GM19328 (cell line): ENCODE data around the gene DHRSX.
"Not testable (repeated sequence)": the region's sequence is repeated elsewhere in the genome, so short reads cannot be mapped to it uniquely, and the experiment has no call there.

Experiments used
- ATAC-seq: cut with Tn5 transposase; IDR thresholded peaks from one replicate; pipeline ENCODE4 v1.9.1; 2021; ENCODE audit warnings: mild to moderate bottlenecking, moderate library complexity; ENCODE audit not compliant: unreplicated experiment

DHRSX gene

GRCh38 chrX:2371026-2371711, 129.6 kb downstream of the DHRSX start:
- no peak for ATAC-seq

DNA sequence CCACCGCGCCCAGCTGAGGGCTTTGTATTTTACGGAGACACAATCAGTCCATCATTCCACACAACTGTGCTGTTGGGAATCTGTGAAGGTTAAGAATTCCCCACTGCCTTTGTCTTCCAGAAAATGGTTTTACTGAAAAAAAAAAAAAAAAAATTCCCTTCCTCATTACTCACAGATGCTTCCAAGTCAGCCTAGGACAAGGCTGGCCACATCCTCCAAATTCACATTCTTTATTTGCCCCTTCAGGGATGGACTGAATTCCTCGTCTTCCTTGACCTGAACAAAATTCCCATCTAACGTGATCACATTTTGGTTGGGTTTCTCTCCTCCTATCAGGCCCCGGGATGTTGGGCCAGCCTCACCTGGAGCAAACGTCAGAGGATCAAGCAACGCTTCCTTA, 130.3 kb downstream of the DHRSX start:
- no peak for ATAC-seq

DNA sequence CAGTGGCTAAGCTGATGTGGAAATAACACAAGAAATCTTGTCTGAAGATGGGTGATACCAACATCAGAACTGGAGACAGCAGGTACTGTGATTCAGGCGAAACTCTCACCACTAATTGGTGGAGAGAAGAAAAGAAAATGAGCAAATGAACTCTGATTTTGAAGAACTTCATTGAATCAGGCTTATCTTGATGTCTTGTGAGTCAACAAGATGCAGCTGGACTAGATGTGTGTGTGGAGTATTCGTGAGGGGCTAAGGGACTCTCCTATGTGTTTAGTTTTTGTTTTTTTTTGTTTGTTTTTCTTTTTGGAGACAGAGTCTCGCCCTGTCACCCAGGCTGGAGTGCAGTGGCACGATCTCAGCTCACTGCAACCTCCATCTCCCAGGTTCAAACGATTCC, 131.6 kb downstream of the DHRSX start:
- ATAC-seq = no peak

GRCh38 chrX:2360731-2361130, 140.0 kb downstream of the DHRSX start:
- no peak for ATAC-seq

DNA sequence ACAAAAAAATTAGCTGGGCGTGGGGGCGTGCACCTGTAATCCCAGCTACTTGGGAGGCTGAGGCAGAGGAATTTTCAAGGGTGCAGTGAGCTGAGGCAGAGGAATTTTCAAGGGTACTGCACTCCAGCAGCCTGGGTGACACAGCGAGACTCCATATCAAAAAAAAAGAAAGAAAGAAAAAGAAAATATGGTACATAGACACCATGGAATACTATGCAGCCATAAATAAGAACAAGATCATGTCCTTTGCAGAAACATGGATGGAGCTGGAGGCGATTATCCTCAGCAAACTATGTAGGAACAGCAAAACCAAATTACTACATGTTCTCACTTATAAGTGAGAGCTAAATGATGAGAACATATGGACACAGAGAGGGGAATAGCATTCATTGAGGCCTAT, 141.3 kb downstream of the DHRSX start:
- ATAC-seq = not testable (repeated sequence)

- no peak for ATAC-seq
Observed at GRCh38 chrX:2351999-2352995, 148.5 kb downstream of the DHRSX start.

DNA sequence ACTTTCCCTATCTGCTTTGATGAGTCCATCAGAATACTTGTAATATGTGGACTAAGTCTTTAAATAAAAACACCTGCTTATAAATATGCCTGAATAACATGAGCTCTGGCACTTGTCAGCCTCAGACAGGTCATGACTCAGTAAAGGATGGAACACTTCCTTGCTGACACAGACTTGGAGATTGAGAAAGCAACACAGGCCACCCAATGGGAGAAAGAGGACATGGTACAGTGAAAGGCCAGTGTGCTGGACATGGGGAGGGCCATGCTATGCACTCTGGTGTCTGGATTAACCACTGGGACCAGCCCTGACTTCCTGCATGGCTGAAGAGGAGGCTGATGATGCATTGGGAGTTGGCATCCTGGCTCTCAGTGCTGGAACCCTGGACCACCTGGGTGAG, 149.5 kb downstream of the DHRSX start:
- ATAC-seq = no peak

GRCh38 chrX:2350703-2351102, 150.1 kb downstream of the DHRSX start:
- not testable (repeated sequence) for ATAC-seq

DNA sequence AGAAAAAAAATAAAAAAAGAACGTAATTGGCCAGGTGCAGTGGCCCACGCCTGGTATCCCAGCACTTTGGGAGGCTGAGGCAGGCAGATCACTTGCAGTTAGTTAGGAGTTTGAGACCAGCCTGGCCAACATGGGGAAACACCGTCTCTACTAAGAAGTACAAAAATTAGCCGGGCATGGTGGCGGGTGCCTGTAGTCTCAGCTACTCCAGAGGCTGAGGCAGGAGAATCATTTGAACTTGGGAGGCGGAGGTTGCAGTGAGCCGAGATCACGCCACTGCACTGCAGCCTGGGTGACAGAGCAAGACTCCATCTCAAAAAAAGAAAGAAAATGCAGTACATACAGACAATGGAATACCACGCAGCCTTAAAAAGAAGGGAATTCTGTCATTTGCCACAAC, 150.7 kb downstream of the DHRSX start:
- not testable (repeated sequence) for ATAC-seq

- no peak for ATAC-seq
Observed at GRCh38 chrX:2348211-2348610, 152.6 kb downstream of the DHRSX start.

DNA sequence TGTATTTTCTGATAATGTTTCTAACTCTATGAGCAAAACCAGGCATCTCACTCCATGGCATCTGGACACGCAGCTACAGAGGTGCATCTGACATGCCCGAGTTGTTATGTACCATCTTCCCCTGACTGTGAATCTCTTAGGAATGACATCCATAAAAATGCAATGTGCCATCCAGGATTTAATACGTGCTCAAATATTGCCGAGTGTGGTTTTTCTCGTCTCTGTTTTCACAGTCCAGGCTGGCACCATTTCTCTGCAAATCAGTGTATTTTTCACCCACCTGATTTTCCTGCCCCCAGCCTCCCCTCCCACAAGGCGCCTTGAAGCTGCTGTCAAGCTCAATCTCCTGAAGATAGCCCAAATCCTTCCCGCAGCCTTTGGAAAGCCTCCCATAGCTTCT, 154.6 kb downstream of the DHRSX start:
- no peak for ATAC-seq

GRCh38 chrX:2345562-2345961, 155.2 kb downstream of the DHRSX start:
- ATAC-seq = no peak

GRCh38 chrX:2343413-2343812, 157.4 kb downstream of the DHRSX start:
- no peak for ATAC-seq

DNA sequence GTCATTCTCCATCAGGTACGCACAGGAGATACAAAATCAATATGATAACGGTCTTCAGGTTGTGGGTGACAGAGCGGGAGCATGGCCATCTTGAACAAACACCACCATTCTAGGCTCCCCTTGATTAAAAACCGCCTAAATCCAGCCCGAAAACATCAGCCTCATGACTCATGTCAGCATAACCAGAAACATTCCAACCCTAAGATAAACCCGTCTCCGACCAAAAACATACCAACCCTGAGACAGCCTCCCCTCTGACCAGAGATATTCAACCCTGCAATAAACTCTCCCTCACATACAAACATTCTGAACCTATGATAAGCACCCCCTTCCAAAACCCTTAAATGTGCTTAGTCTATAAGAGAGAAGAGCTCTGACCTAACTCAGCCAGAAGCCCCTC, 157.9 kb downstream of the DHRSX start:
- no peak for ATAC-seq

- ATAC-seq = no peak
Observed at GRCh38 chrX:2342281-2342688, 158.5 kb downstream of the DHRSX start.

- no peak for ATAC-seq
Observed at GRCh38 chrX:2340991-2341390, 159.8 kb downstream of the DHRSX start.

GRCh38 chrX:2336181-2336580, 164.6 kb downstream of the DHRSX start:
- no peak for ATAC-seq

GRCh38 chrX:2334237-2334636, 166.5 kb downstream of the DHRSX start:
- no peak for ATAC-seq

- ATAC-seq = no peak
Observed at GRCh38 chrX:2332252-2332651, 168.5 kb downstream of the DHRSX start.

GRCh38 chrX:2330910-2331309, 169.9 kb downstream of the DHRSX start:
- ATAC-seq = no peak

DNA sequence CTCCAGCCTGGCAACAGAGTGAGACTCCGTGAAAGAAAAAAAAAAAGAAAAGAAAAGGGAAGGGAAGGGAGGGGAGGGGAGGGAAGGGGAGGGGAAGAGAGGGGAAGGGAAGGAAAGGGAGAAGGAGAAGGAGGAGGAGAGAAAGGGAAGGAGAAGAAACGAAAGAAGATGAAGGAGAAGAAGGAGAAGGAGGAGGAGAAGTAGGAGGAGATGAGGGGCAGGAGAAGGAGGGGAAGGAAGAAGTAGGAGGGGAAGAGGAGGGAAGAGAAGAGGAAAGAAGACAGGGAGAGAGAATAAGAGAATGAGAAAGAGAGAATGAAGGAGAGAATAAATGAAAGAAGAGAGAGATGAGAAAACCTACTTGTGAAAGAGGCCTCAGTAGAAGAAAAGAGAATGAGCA, 170.3 kb downstream of the DHRSX start:
- no peak for ATAC-seq

- ATAC-seq = no peak
Observed at GRCh38 chrX:2327423-2327822, 173.4 kb downstream of the DHRSX start.
